GM23338 (cell line): ENCODE data around the gene ASZ1. TPM values are rescaled to one million over a fixed set of nuclear protein-coding genes. Genes with fewer than 3 reads are reported as not detected.

Experiments
- ATAC-seq: fragments of 200-7000 bp; cut with Tn5 transposase; 3 replicates; pipeline ENCODE4 v1.9.1; 2020
- DNase-seq: peaks from one replicate; pipeline ENCODE4 v3.0.0-alpha.2; 2015; ENCODE audit warnings: low spot score
- H2AFZ ChIP-seq: fragments of 200-600 bp; sonication (generic); 2 replicates; pipeline ENCODE4 v1.8.0; 2016; ENCODE audit warnings: antibody characterized with exemption, mild to moderate bottlenecking, moderate library complexity
- H3F3A ChIP-seq: fragments of 200-600 bp; sonication (generic); replicated peaks from 2 replicates; pipeline ENCODE4 v1.8.0; 2017; ENCODE audit warnings: antibody characterized with exemption, mixed run types, low read depth
- H3K27ac ChIP-seq: fragments of 200-600 bp; sonication (generic); 2 replicates; pipeline ENCODE4 v1.6.1; 2016; ENCODE audit warnings: low read depth
- H3K27me3 ChIP-seq: fragments of 200-600 bp; sonication (generic); 2 replicates; pipeline ENCODE4 v1.8.0; 2016; ENCODE audit warnings: mild to moderate bottlenecking, mixed run types, moderate library complexity; ENCODE audit not compliant: insufficient read depth
- H3K36me3 ChIP-seq: fragments of 200-600 bp; sonication (generic); 2 replicates; pipeline ENCODE4 v1.8.0; 2016; ENCODE audit warnings: mild to moderate bottlenecking; ENCODE audit not compliant: insufficient read depth
- H3K4me1 ChIP-seq: fragments of 200-600 bp; sonication (generic); 2 replicates; pipeline ENCODE4 v1.8.0; 2016; ENCODE audit warnings: mild to moderate bottlenecking, moderate library complexity; ENCODE audit not compliant: insufficient read depth
- H3K4me2 ChIP-seq: fragments of 200-600 bp; sonication (generic); 2 replicates; pipeline ENCODE4 v1.7.1; 2017; ENCODE audit warnings: mixed run types
- H3K4me3 ChIP-seq: fragments of 200-600 bp; sonication (generic); 2 replicates; pipeline ENCODE4 v1.6.1; 2016; ENCODE audit warnings: mixed run types
- H3K79me2 ChIP-seq: fragments of 200-600 bp; sonication (generic); replicated peaks from 2 replicates; pipeline ENCODE4 v1.8.0; 2017; ENCODE audit warnings: mild to moderate bottlenecking; ENCODE audit not compliant: insufficient read depth
- H3K9me2 ChIP-seq: fragments of 200-600 bp; sonication (generic); 2 replicates; pipeline ENCODE4 v1.8.0; 2017; ENCODE audit not compliant: insufficient read depth
- H4K20me1 ChIP-seq: fragments of 200-600 bp; sonication (generic); replicated peaks from 2 replicates; pipeline ENCODE4 v1.8.0; 2017; ENCODE audit warnings: mild to moderate bottlenecking; ENCODE audit not compliant: insufficient read depth
- H3K27ac Mint-ChIP-seq: 2 replicates; pipeline ENCODE4 v1.8.0; 2020; ENCODE audit warnings: inconsistent platforms, mild to moderate bottlenecking, moderate library complexity, mixed read lengths
- H3K27me3 Mint-ChIP-seq: 3 replicates; pipeline ENCODE4 v1.8.0; 2022; ENCODE audit warnings: low read depth, mild to moderate bottlenecking, moderate library complexity, mixed read lengths, inconsistent platforms; ENCODE audit not compliant: insufficient read depth, poor library complexity
- H3K36me3 Mint-ChIP-seq: 3 replicates; pipeline ENCODE4 v1.8.0; 2021; ENCODE audit warnings: low read depth, mild to moderate bottlenecking, inconsistent platforms, moderate library complexity, mixed read lengths
- H3K4me1 Mint-ChIP-seq: 3 replicates; pipeline ENCODE4 v1.8.0; 2020; ENCODE audit warnings: mild to moderate bottlenecking, inconsistent platforms, mixed read lengths
- H3K4me3 Mint-ChIP-seq: 3 replicates; pipeline ENCODE4 v1.8.0; 2021; ENCODE audit warnings: moderate library complexity, mild to moderate bottlenecking, inconsistent platforms, mixed read lengths
- H3K9me3 Mint-ChIP-seq: 3 replicates; pipeline ENCODE4 v1.8.0; 2020; ENCODE audit warnings: moderate library complexity, mild to moderate bottlenecking, inconsistent platforms, mixed read lengths
- CTCF ChIP-seq, 2 experiments: fragments of 200-600 bp in 1 of 2; sonication (generic) in 1 of 2; conservative IDR thresholded peaks; 2 replicates each; pipeline versions ENCODE4 v1.5.1 to v1.6.1; 2016 to 2017; ENCODE audit warnings: antibody characterized with exemption in 2 of 2, low read depth in 2 of 2, mild to moderate bottlenecking in 2 of 2, moderate library complexity in 1 of 2
- EZH2 ChIP-seq: fragments of 200-600 bp; sonication (generic); IDR thresholded peaks from one replicate; pipeline ENCODE4 v1.8.0; 2017; ENCODE audit warnings: antibody characterized with exemption, mild to moderate bottlenecking, low read depth; ENCODE audit not compliant: unreplicated experiment
- JUNB ChIP-seq: IDR thresholded peaks from one replicate; pipeline ENCODE4 v1.6.1; 2016; ENCODE audit warnings: antibody characterized with exemption; ENCODE audit not compliant: unreplicated experiment
- NANOG ChIP-seq: IDR thresholded peaks from 2 replicates; pipeline ENCODE4 v1.6.1; 2016; ENCODE audit warnings: antibody characterized with exemption, borderline replicate concordance
- POLR2AphosphoS5 ChIP-seq: IDR thresholded peaks from 2 replicates; pipeline ENCODE4 v1.6.1; 2016; ENCODE audit warnings: antibody characterized with exemption, low read depth
- REST ChIP-seq: IDR thresholded peaks from one replicate; pipeline ENCODE4 v1.6.1; 2018; ENCODE audit warnings: antibody characterized with exemption; ENCODE audit not compliant: unreplicated experiment
- ZNF462 ChIP-seq: fragments of 250-450 bp; sonication (Bioruptor Pico); IDR thresholded peaks from 2 replicates; pipeline ENCODE4 v1.5.0; 2020; ENCODE audit warnings: mild to moderate bottlenecking, moderate library complexity
- polyA plus RNA-seq: library from polyadenylated mRNA; unstranded; fragments of >200 nt; fragmentation: Nextera tagmentation; extraction: Ambion mirVana; gene quantifications from 2 replicates; pipeline ENCODE4 v1.2.1, GENCODE V29; 2016
- total RNA-seq: library from RNA; depleted of rRNA; stranded (reverse); fragments of >200 nt; shearing (Covaris generic); gene quantifications from 2 replicates; pipeline ENCODE4 v1.2.3, GENCODE V29; 2014

ASZ1 gene
- total and polyA plus RNA-seq, 2 experiments from 2014 or later, result not detected

GRCh38 chr7:117389871-117390270, 37.4 kb downstream of the ASZ1 start:
- H3K27ac Mint-ChIP-seq, result no peak overlapping the region
- no peaks in the 10 kb centered on the region for H4K20me1 ChIP-seq
- H3K27me3 Mint-ChIP-seq, result no peaks in the 10 kb centered on the region

GRCh38 chr7:117386110-117386706, 41.1 kb downstream of the ASZ1 start:
- Mint-ChIP-seq H3K4me1 (no peaks in the 10 kb centered on the region), H3K27me3 (no peaks in the 10 kb centered on the region), H3K4me3 (no peak overlapping the region), H3K27ac (no peak overlapping the region), H3K36me3 (no peaks in the 10 kb centered on the region), H3K9me3 (no peaks in the 10 kb centered on the region; the same call in 2 of the 3 replicates)
- Histone ChIP-seq H3F3A (no peaks in the 10 kb centered on the region), H3K9me2 (no peaks in the 10 kb centered on the region), H2AFZ (no peak overlapping the region), H3K27me3 (no peaks in the 10 kb centered on the region), H3K4me3 (no peak overlapping the region), H3K27ac (no peak overlapping the region), H3K4me2 (no peak overlapping the region), H3K36me3 (no peaks in the 10 kb centered on the region), H3K79me2 (no peaks in the 10 kb centered on the region), H4K20me1 (no peaks in the 10 kb centered on the region), H3K4me1 (no peaks in the 10 kb centered on the region)
- ATAC-seq (no peak), DNase-seq (no peak)
- TF ChIP-seq CTCF (conservative IDR thresholded peaks at IDR 0.05; ENCODE audit: low read depth in 2 of 2) (no peak), ZNF462 (no peak), EZH2 (no peak)

More at GRCh38 chr7:117389871-117390270, 37.4 kb downstream of the ASZ1 start:
- no peak for DNase-seq
- no peaks in the 10 kb centered on the region for H3K79me2 ChIP-seq
- H3F3A ChIP-seq, result no peaks in the 10 kb centered on the region
- H3K4me3 ChIP-seq, result no peak overlapping the region
- no peaks in the 10 kb centered on the region for H3K36me3 Mint-ChIP-seq
- no peak overlapping the region for H3K4me3 Mint-ChIP-seq
- H3K27ac ChIP-seq, result no peak overlapping the region
- TF ChIP-seq EZH2, result no peak
- no peak for TF ChIP-seq POLR2AphosphoS5
- no peak for TF ChIP-seq REST
- TF ChIP-seq JUNB, result no peak
- TF ChIP-seq NANOG, result no peak
- H3K27me3 ChIP-seq, result no peaks in the 10 kb centered on the region
- H3K9me3 Mint-ChIP-seq, result no peaks in the 10 kb centered on the region; the same call in 2 of the 3 replicates
- ATAC-seq, result no peak
- no peaks in the 10 kb centered on the region for H3K36me3 ChIP-seq
- H3K4me1 Mint-ChIP-seq, result no peaks in the 10 kb centered on the region
- H3K9me2 ChIP-seq, result no peaks in the 10 kb centered on the region
- H2AFZ ChIP-seq, result no peak overlapping the region
- H3K4me1 ChIP-seq, result no peaks in the 10 kb centered on the region
- no peak overlapping the region for H3K4me2 ChIP-seq
